HepG2 (cell line): ENCODE data around the gene NEDD1.

Source experiments
- ATF7 ChIP-seq, 2 experiments: fragments of 450-650 bp in 1 of 2; sonication (generic) in 1 of 2; formaldehyde crosslinking in 1 of 2; IDR thresholded peaks; 2 replicates each; pipeline versions ENCODE4 v1.4.0 to v1.6.1; 2016 to 2020; ENCODE audit warnings: antibody characterized with exemption in 1 of 2, mild to moderate bottlenecking in 1 of 2, missing genetic modification reagents in 1 of 2
- CHD2 ChIP-seq: IDR thresholded peaks from 2 replicates; pipeline ENCODE4 v1.6.1; 2011; ENCODE audit warnings: low read depth, low read length, improper control_type of control experiment
- CREBL2 ChIP-seq: sonication (generic); formaldehyde crosslinking; IDR thresholded peaks from 2 replicates; pipeline ENCODE4 v1.8.1; 2023; ENCODE audit warnings: missing genetic modification reagents, mild to moderate bottlenecking, borderline replicate concordance
- CTCF ChIP-seq: sonication (generic); formaldehyde crosslinking; IDR thresholded peaks from 2 replicates; pipeline ENCODE4 v1.5.0; 2020; ENCODE audit warnings: mild to moderate bottlenecking, missing genetic modification reagents, moderate library complexity
- DMTF1 ChIP-seq: sonication (generic); formaldehyde crosslinking; IDR thresholded peaks from 2 replicates; pipeline ENCODE4 v1.4.0; 2020; ENCODE audit warnings: mild to moderate bottlenecking, missing genetic modification reagents
- HMGXB4 ChIP-seq, 2 experiments: sonication (generic) in 1 of 2; formaldehyde crosslinking in 1 of 2; IDR thresholded peaks; 2 replicates each; pipeline versions ENCODE4 v1.4.0 to v1.6.1; 2018 to 2020; ENCODE audit warnings: missing genetic modification reagents in 2 of 2, borderline replicate concordance in 1 of 2, low read depth in 1 of 2, mild to moderate bottlenecking in 1 of 2, missing biosample characterization in 1 of 2
- KAT7 ChIP-seq: IDR thresholded peaks from 2 replicates; pipeline ENCODE4 v1.6.1; 2018; ENCODE audit warnings: borderline replicate concordance, missing compliant biosample characterization
- POLR2A ChIP-seq, 2 experiments: IDR thresholded peaks; 2 replicates each; pipeline ENCODE4 v1.6.1; 2011; ENCODE audit warnings: low read depth in 2 of 2, low read length in 2 of 2, mild to moderate bottlenecking in 1 of 2, moderate library complexity in 1 of 2; ENCODE audit not compliant: insufficient read depth in 1 of 2
- SAFB2 ChIP-seq: sonication (generic); formaldehyde crosslinking; IDR thresholded peaks from 2 replicates; pipeline ENCODE4 v1.5.1; 2020; ENCODE audit warnings: missing genetic modification reagents, low read depth, mild to moderate bottlenecking, borderline replicate concordance
- SP2 ChIP-seq: sonication (generic); formaldehyde crosslinking; IDR thresholded peaks from 2 replicates; pipeline ENCODE4 v1.5.1; 2020; ENCODE audit warnings: mild to moderate bottlenecking, missing genetic modification reagents
- ZNF280D ChIP-seq: sonication (generic); formaldehyde crosslinking; IDR thresholded peaks from 2 replicates; pipeline ENCODE4 v1.5.1; 2020; ENCODE audit warnings: mild to moderate bottlenecking, missing genetic modification reagents
- ZNF281 ChIP-seq: sonication (generic); formaldehyde crosslinking; IDR thresholded peaks from 2 replicates; pipeline ENCODE4 v1.4.0; 2020; ENCODE audit warnings: missing genetic modification reagents, borderline replicate concordance
- ZNF3 ChIP-seq: IDR thresholded peaks from 2 replicates; pipeline ENCODE4 v1.7.0; 2017; ENCODE audit warnings: inconsistent platforms

GRCh38 chr12:96882862-96883261 is 24.2 kb upstream of the NEDD1 start:
- TF ChIP-seq KAT7 (CRISPR knock-in tag) (no peak), SAFB2 (CRISPR knock-in tag) (no peak), DMTF1 (CRISPR knock-in tag) (no peak), CREBL2 (CRISPR knock-in tag) (no peak), ATF7 (IDR thresholded peaks at IDR 0.05) (no peak), ATF7 (CRISPR knock-in tag; IDR thresholded peaks at IDR 0.05) (no peak), SP2 (CRISPR knock-in tag) (no peak), POLR2A (IDR thresholded peaks at IDR 0.05; ENCODE audit: insufficient read depth in 1 of 2, low read depth in 2 of 2, low read length in 2 of 2) (no peak), CTCF (CRISPR knock-in tag) (no peak), ZNF281 (no peak), HMGXB4 (CRISPR knock-in tag; IDR thresholded peaks at IDR 0.05; ENCODE audit: borderline replicate concordance in 1 of 2, low read depth in 1 of 2) (no peak), ZNF280D (CRISPR knock-in tag) (no peak), ZNF3 (CRISPR knock-in tag) (no peak), CHD2 (no peak)
